Esophagus muscularis mucosa (tissue), 4 donors: Measurements from ENCODE around the gene PF4V1. TPM values are rescaled to one million over a fixed set of nuclear protein-coding genes. Genes with fewer than 3 reads are reported as not detected.
A peak's percentile ranks its signal among the peaks of the same experiment; 100 is the strongest.

Source experiments
- DNase-seq: peaks from one replicate; pipeline ENCODE4 v3.0.0-alpha.2; 2017; ENCODE audit errors: extremely low spot score
- H3K27ac ChIP-seq, 4 donors: fragments of 200-600 bp; sonication (generic); replicated peaks in 1 of 4; 1 replicate in 3 of 4; 2 replicates in 1 of 4; pipeline ENCODE4 v1.5.1; 2016 to 2019; ENCODE audit warnings: mild to moderate bottlenecking in 1 of 4
- H3K27me3 ChIP-seq, 4 donors: fragments of 200-600 bp; sonication (generic); one replicate each; pipeline versions ENCODE4 v1.5.1 to v1.6.0; 2016 to 2019
- H3K36me3 ChIP-seq, 4 donors: fragments of 200-600 bp; sonication (generic); one replicate each; pipeline ENCODE4 v1.5.1; 2016 to 2019
- H3K4me1 ChIP-seq, 4 donors: fragments of 200-600 bp; sonication (generic); one replicate each; pipeline ENCODE4 v1.5.1; 2016 to 2019
- H3K4me3 ChIP-seq, 4 donors: fragments of 200-600 bp; sonication (generic); 1 replicate in 2 of 4; 2 replicates in 2 of 4; pipeline ENCODE4 v1.5.1; 2016 to 2019; ENCODE audit warnings: mild to moderate bottlenecking in 4 of 4, moderate library complexity in 1 of 4
- H3K9me3 ChIP-seq, 4 donors: fragments of 200-600 bp; sonication (generic); 1 replicate in 3 of 4; 2 replicates in 1 of 4; pipeline ENCODE4 v1.5.1; 2016 to 2019
- EP300 ChIP-seq: sonication (generic); formaldehyde crosslinking; IDR thresholded peaks from one replicate; pipeline ENCODE4 v1.6.1; 2017; ENCODE audit warnings: antibody characterized with exemption
- POLR2A ChIP-seq: fragments of 450-650 bp; IDR thresholded peaks from one replicate; pipeline ENCODE4 v1.6.1; 2017; ENCODE audit warnings: antibody characterized with exemption, moderate library complexity, mild to moderate bottlenecking, low read depth
- POLR2AphosphoS5 ChIP-seq, 2 donors: sonication (generic); formaldehyde crosslinking; IDR thresholded peaks; one replicate each; pipeline ENCODE4 v1.6.1; 2017; ENCODE audit warnings: antibody characterized with exemption in 2 of 2
- WGBS: methylation state at CpG from one replicate; pipeline ENCODE4 v1.1.5; 2018; 5-methylcytosine and 5-hydroxymethylcytosine counted together
- intact Hi-C: fragments of 100-400 bp; cut with DNase I; formaldehyde crosslinking; loops from one replicate; pipeline ENCODE4 v1.15.1; 2023
- total RNA-seq, 4 donors: library from RNA; depleted of rRNA; stranded (reverse); fragments of >200 nt; gene quantifications; one replicate each; pipeline versions ENCODE4 v1.1.0 to v1.2.1, GENCODE V29; 2016
- TF ChIP-seq, protein P1 (sequence below), 3 experiments: fragments of 200-600 bp in 2 of 3; fragments of 450-650 bp in 1 of 3; sonication (generic) in 2 of 3; IDR thresholded peaks; one replicate each; pipeline ENCODE4 v1.5.1; 2017 to 2019; ENCODE audit warnings: antibody characterized with exemption in 3 of 3, mild to moderate bottlenecking in 2 of 3, moderate library complexity in 1 of 3

PF4V1 gene
- total RNA-seq, 4 donors from 2014 or later = not detected

DNA sequence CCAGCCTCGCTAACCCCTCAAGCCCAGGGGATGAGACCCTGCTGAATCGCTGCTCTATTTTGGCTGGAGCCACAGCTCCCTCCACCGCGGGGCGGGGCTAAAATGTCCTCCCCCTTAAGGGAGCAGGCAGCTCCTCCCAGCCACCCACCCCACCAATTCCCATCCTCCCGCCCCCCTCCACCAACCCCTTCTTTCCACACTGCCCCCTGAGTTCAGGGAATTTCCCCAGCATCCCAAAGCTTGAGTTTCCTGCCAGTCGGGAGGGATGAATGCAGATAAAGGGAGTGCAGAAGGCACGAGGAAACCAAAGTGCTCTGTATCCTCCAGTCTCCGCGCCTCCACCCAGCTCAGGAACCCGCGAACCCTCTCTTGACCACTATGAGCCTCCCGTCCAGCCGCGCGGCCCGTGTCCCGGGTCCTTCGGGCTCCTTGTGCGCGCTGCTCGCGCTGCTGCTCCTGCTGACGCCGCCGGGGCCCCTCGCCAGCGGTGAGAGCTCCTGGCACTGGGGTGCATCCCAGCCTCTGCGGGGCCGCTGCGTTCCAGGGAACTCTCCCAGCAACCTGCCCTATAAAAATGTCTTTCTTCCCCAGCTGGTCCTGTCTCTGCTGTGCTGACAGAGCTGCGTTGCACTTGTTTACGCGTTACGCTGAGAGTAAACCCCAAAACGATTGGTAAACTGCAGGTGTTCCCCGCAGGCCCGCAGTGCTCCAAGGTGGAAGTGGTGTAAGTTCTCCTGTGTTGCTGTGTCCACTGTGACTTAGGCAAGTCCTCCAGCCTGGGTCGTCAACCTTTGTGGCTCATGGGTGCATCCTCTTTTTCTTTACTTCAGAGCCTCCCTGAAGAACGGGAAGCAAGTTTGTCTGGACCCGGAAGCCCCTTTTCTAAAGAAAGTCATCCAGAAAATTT lies 16.5 kb upstream of the PF4V1 start, which contains the start of gene CXCL6:
CXCL6 (plus strand) TSS at position 306 of the 907 bp plus-strand sequence; CDS start at position 379, 73 bp downstream.
- TF ChIP-seq, protein P1, sequence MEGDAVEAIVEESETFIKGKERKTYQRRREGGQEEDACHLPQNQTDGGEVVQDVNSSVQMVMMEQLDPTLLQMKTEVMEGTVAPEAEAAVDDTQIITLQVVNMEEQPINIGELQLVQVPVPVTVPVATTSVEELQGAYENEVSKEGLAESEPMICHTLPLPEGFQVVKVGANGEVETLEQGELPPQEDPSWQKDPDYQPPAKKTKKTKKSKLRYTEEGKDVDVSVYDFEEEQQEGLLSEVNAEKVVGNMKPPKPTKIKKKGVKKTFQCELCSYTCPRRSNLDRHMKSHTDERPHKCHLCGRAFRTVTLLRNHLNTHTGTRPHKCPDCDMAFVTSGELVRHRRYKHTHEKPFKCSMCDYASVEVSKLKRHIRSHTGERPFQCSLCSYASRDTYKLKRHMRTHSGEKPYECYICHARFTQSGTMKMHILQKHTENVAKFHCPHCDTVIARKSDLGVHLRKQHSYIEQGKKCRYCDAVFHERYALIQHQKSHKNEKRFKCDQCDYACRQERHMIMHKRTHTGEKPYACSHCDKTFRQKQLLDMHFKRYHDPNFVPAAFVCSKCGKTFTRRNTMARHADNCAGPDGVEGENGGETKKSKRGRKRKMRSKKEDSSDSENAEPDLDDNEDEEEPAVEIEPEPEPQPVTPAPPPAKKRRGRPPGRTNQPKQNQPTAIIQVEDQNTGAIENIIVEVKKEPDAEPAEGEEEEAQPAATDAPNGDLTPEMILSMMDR (IDR thresholded peaks at IDR 0.05) = no peak
- no peak for TF ChIP-seq EP300
- TF ChIP-seq POLR2A = no peak
- no peak for TF ChIP-seq POLR2AphosphoS5 (IDR thresholded peaks at IDR 0.05)
- intact Hi-C loops = no loop called here
- WGBS = 8% methylated on average over 24 of the region's 41 CpGs
- Histone ChIP-seq H3K27me3 (peaks cover 0 to 35% (median 5%) of the 10 kb centered on the region in 4 donors), H3K9me3 (no peaks in the 10 kb centered on the region), H3K4me1 (peaks cover 0 to 10% (median 8%) of the 10 kb centered on the region in 4 donors), H3K27ac (no peak within 1 kb of the TSS), H3K4me3 (peak within 1 kb of the TSS; percentile 23 to 46 (median 35)), H3K36me3 (no peaks in the 10 kb centered on the region)
- no peak for DNase-seq

- Histone ChIP-seq H3K4me1 (peaks cover 0 to 10% (median 8%) of the 10 kb centered on the region in 4 donors), H3K4me3 (no peak overlapping the region), H3K36me3 (no peaks in the 10 kb centered on the region), H3K27ac (no peak overlapping the region), H3K27me3 (peaks cover 0 to 35% (median 5%) of the 10 kb centered on the region in 4 donors), H3K9me3 (no peaks in the 10 kb centered on the region)
- WGBS = 85% methylated on average over 5 of the region's 5 CpGs
- intact Hi-C loops = no loop called here
- DNase-seq = no peak
- TF ChIP-seq EP300 (no peak), POLR2AphosphoS5 (IDR thresholded peaks at IDR 0.05) (no peak), POLR2A (no peak)
- TF ChIP-seq, protein P1 (IDR thresholded peaks at IDR 0.05) = no peak
Observed at GRCh38 chr4:73839071-73839470, 14.0 kb upstream of the PF4V1 start.

DNA sequence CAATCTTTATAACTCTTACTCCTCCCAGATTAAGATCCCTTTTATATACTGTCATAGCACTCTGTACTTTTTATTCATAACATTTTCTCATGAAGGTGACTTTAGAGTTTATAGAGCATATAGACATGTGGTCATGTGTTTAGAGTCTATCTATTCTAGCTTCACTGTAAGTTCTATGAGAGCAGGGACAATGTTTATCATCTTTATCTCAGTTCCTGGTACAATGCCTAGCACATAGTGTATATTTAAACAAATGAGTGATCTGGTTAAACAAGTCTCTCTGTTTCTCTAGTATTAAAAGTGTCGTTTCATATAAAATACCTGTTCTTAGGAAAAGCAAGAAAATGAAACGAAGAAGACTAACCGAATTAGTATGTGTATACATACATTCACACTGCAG lies 13.4 kb upstream of the PF4V1 start:
- Histone ChIP-seq H3K9me3 (no peaks in the 10 kb centered on the region), H3K36me3 (no peaks in the 10 kb centered on the region), H3K4me1 (peaks cover 0 to 10% (median 8%) of the 10 kb centered on the region in 4 donors), H3K4me3 (no peak overlapping the region), H3K27me3 (peaks cover 0 to 35% (median 5%) of the 10 kb centered on the region in 4 donors), H3K27ac (no peak overlapping the region)
- 75% methylated on average over 3 of the region's 3 CpGs for WGBS
- intact Hi-C loops = no loop called here
- TF ChIP-seq POLR2A = no peak
- TF ChIP-seq, protein P1 (IDR thresholded peaks at IDR 0.05) = no peak
- TF ChIP-seq POLR2AphosphoS5 (IDR thresholded peaks at IDR 0.05) = no peak
- TF ChIP-seq EP300 = no peak
- DNase-seq = no peak

DNA sequence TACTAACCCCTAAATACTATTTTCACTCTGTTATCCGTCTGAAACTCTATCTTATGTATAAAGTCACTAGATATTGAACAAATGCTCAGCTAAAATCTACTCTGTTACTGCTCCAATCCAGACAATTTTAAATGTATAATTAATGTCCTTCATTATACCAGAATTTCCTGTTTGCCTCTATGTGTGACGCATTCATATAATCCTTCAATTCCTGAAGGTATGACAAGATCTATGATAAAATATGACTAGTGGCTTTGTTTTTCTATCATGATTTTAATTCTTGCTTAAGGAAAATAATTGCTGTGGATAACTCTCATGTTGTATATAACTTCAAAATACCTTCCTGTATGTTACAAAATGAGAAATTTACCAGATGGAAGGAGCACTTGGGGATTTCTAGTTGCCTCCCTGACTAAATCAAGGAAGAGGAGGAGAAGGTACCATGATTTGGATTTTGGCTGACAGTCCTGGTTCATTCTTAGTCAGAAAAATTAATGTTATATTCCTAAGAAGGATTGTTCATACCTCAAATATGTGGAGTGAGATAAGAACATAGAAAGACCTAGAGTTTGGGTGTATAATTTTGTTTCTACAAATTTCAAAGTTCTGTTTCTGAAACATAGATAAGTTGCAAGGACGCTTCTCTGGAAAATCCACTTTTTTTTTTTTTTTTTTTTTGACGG lies 11.7 kb upstream of the PF4V1 start:
- no peak overlapping the region for H3K4me3 ChIP-seq
- H3K9me3 ChIP-seq = no peaks in the 10 kb centered on the region
- TF ChIP-seq EP300 = no peak
- TF ChIP-seq, protein P1 (IDR thresholded peaks at IDR 0.05) = no peak
- TF ChIP-seq POLR2A = no peak
- TF ChIP-seq POLR2AphosphoS5 (IDR thresholded peaks at IDR 0.05) = no peak
- H3K36me3 ChIP-seq = no peaks in the 10 kb centered on the region
- intact Hi-C loops = no loop called here
- H3K27me3 ChIP-seq = peaks cover 0 to 30% (median 4%) of the 10 kb centered on the region in 4 donors
- no peak overlapping the region for H3K27ac ChIP-seq
- 66% methylated on average over 4 of the region's 4 CpGs for WGBS
- DNase-seq = no peak
- peaks cover 0 to 7% (median 6%) of the 10 kb centered on the region in 4 donors for H3K4me1 ChIP-seq
